PC-9 (cell line): ENCODE measurements around the gene ZGLP1. TPM values are rescaled to one million over a fixed set of nuclear protein-coding genes. Genes with fewer than 3 reads are reported as not detected.

Experiments
- BruUV-seq: library from RNA; stranded (reverse); fragments of 400-500 nt; replicated peaks from 2 replicates; lab custom pipeline; 2021; lab: Mats Ljungman, UMichigan
- CTCF ChIA-PET: fragments of 300-600 bp; sonication (Branson Sonifier 250); formaldehyde crosslinking; loops from one replicate; lab custom pipeline; 2022; ENCODE audit warnings: antibody characterized with exemption; lab: Charles Lee
- POLR2A ChIA-PET: fragments of 300-600 bp; sonication (Branson Sonifier 250); formaldehyde crosslinking; loops from one replicate; lab custom pipeline; 2022; ENCODE audit warnings: antibody characterized with exemption; ENCODE audit not compliant: unreplicated experiment; lab: Charles Lee
- DNase-seq, 2 experiments: peaks; one replicate each; pipeline versions ENCODE4 v3.0.0 to v3.0.0-alpha.2; 2015 to 2022; ENCODE audit warnings: mixed read lengths in 1 of 2
- H2AFZ ChIP-seq: fragments of 200-600 bp; sonication (generic); 2 replicates; pipeline ENCODE4 v1.8.1; 2017; ENCODE audit warnings: antibody characterized with exemption
- H3F3A ChIP-seq: fragments of 200-600 bp; sonication (generic); 2 replicates; pipeline ENCODE4 v1.8.1; 2017; ENCODE audit warnings: antibody characterized with exemption, mild to moderate bottlenecking, low read depth; ENCODE audit not compliant: insufficient read depth
- H3K27ac ChIP-seq: fragments of 200-600 bp; sonication (generic); 2 replicates; pipeline ENCODE4 v1.6.1; 2016; ENCODE audit warnings: mixed run types
- H3K27me3 ChIP-seq: fragments of 200-600 bp; sonication (generic); 2 replicates; pipeline ENCODE4 v1.6.1; 2016; ENCODE audit warnings: low read depth, mixed run types; ENCODE audit not compliant: insufficient read depth
- H3K36me3 ChIP-seq: fragments of 200-600 bp; sonication (generic); 2 replicates; pipeline ENCODE4 v1.6.1; 2016; ENCODE audit warnings: low read depth, mixed run types
- H3K4me1 ChIP-seq: fragments of 200-600 bp; sonication (generic); replicated peaks from 2 replicates; pipeline ENCODE4 v1.6.1; 2016; ENCODE audit warnings: mixed run types; ENCODE audit not compliant: insufficient read depth
- H3K4me2 ChIP-seq: fragments of 200-600 bp; sonication (generic); 2 replicates; pipeline ENCODE4 v1.6.1; 2017; ENCODE audit warnings: mixed run types
- H3K4me3 ChIP-seq: fragments of 200-600 bp; sonication (generic); 2 replicates; pipeline ENCODE4 v1.6.1; 2016; ENCODE audit warnings: mixed run types
- H3K79me2 ChIP-seq: fragments of 200-600 bp; sonication (generic); 2 replicates; pipeline ENCODE4 v1.6.1; 2017; ENCODE audit warnings: low read depth, mixed run types
- H3K9me2 ChIP-seq: fragments of 200-600 bp; sonication (generic); 2 replicates; pipeline ENCODE4 v1.8.1; 2017; ENCODE audit warnings: mild to moderate bottlenecking; ENCODE audit not compliant: insufficient read depth
- H3K9me3 ChIP-seq: fragments of 200-600 bp; sonication (generic); 2 replicates; pipeline ENCODE4 v1.8.1; 2016; ENCODE audit warnings: low read depth; ENCODE audit not compliant: insufficient read depth
- H4K20me1 ChIP-seq: fragments of 200-600 bp; sonication (generic); 2 replicates; pipeline ENCODE4 v1.8.1; 2017; ENCODE audit not compliant: insufficient read depth
- CTCF ChIP-seq: fragments of 200-600 bp; sonication (generic); conservative IDR thresholded peaks from 2 replicates; pipeline ENCODE4 v1.6.1; 2017; ENCODE audit warnings: mixed run types, antibody characterized with exemption, mild to moderate bottlenecking, moderate library complexity
- EZH2 ChIP-seq: fragments of 200-600 bp; sonication (generic); IDR thresholded peaks from 2 replicates; pipeline ENCODE4 v1.8.0; 2017; ENCODE audit warnings: antibody characterized with exemption, low read depth
- intact Hi-C: fragments of 100-400 bp; cut with micrococcal nuclease; formaldehyde crosslinking; loops from one replicate; pipeline ENCODE4 v1.10.0; 2022; ENCODE audit not compliant: unreplicated experiment
- total RNA-seq: library from RNA; stranded (reverse); gene quantifications from 2 replicates; pipeline ENCODE4 v1.2.3, GENCODE V29; 2021

Gene ZGLP1
- total RNA-seq, 1 experiment from 2014 or later = 7.5 TPM

- Histone ChIP-seq H3K27ac (no peak overlapping the region), H3F3A (peaks cover 58% of the 10 kb centered on the region), H3K4me1 (peaks cover 14% of the 10 kb centered on the region), H3K9me3 (no peaks in the 10 kb centered on the region), H3K27me3 (no peaks in the 10 kb centered on the region), H3K4me2 (no peak overlapping the region), H3K4me3 (no peak overlapping the region), H3K36me3 (0 out of 2 replicates have a peak, but pooled peaks cover 3% of the 10 kb centered on the region), H3K79me2 (peaks cover 11% of the 10 kb centered on the region; the same call in 1 of the 2 replicates), H2AFZ (no peak overlapping the region), H4K20me1 (no peaks in the 10 kb centered on the region), H3K9me2 (no peaks in the 10 kb centered on the region)
- CTCF ChIA-PET = no interaction called here
- POLR2A ChIA-PET = no interaction called here
- intact Hi-C loops = no loop called here
- no peak for DNase-seq
- no TSS peak for BruUV-seq
- TF ChIP-seq CTCF (no peak), EZH2 (no peak)
Observed at GRCh38 chr19:10317045-10317856, 7.6 kb upstream of the ZGLP1 start.

- H3K4me2 ChIP-seq = peak overlapping the region; percentile 93
- H3K36me3 ChIP-seq = 0 out of 2 replicates have a peak, but pooled peaks cover 3% of the 10 kb centered on the region
- intact Hi-C loops = no loop called here
- H3K27me3 ChIP-seq = no peaks in the 10 kb centered on the region
- H3K4me1 ChIP-seq = peaks cover 14% of the 10 kb centered on the region
- ChIA-PET CTCF (no interaction called here), POLR2A (interaction anchor here (0.6 kb wide), 1 partner anchor 64 kb away, joined by 12 read pairs; the partner anchor contains the start of gene TYK2)
- no peak for DNase-seq
- TF ChIP-seq EZH2 (no peak), CTCF (no peak)
- peaks cover 51% of the 10 kb centered on the region for H3F3A ChIP-seq
- H2AFZ ChIP-seq = peak overlapping the region; percentile 90
- H4K20me1 ChIP-seq = no peaks in the 10 kb centered on the region
- peak overlapping the region; percentile 96; the same call in 1 of the 2 replicates for H3K4me3 ChIP-seq
- no peaks in the 10 kb centered on the region for H3K9me2 ChIP-seq
- H3K9me3 ChIP-seq = no peaks in the 10 kb centered on the region
- H3K79me2 ChIP-seq = peaks cover 11% of the 10 kb centered on the region; the same call in 1 of the 2 replicates
- BruUV-seq = TSS peak; percentile 15
- H3K27ac ChIP-seq = peak overlapping the region; percentile 38
Observed at GRCh38 chr19:10316229-10317044, 6.8 kb upstream of the ZGLP1 start.
